ENCODE data around the gene PLCH2.

The PLCH2 gene

GRCh38 chr1:2496087-2496622 lies 20.1 kb downstream of the PLCH2 start:
- Histone ChIP-seq H3F3A (ENCODE audit: insufficient read depth, low read length) (no peaks in the 10 kb centered on the region), H3K79me2 (ENCODE audit: insufficient read depth, low read length) (no peaks in the 10 kb centered on the region), H3K4me1 (ENCODE audit: insufficient read depth, low read length, severe bottlenecking) (peaks cover 9% of the 10 kb centered on the region), H3K4me3 (ENCODE audit: low read depth, low read length, poor library complexity, severe bottlenecking) (no peak overlapping the region), H3K27ac (ENCODE audit: low read depth, low read length, poor library complexity, severe bottlenecking) (no peak overlapping the region), H3K9ac (ENCODE audit: low read length) (no peak overlapping the region), H3K9me2 (ENCODE audit: low read depth, low read length) (no peaks in the 10 kb centered on the region), H3K27me3 (ENCODE audit: insufficient read depth, low read length) (peaks cover 12% of the 10 kb centered on the region; the same call in 1 of the 2 replicates), H3K36me3 (ENCODE audit: insufficient read depth, low read length) (no peaks in the 10 kb centered on the region), H2AFZ (ENCODE audit: low read length) (no peak overlapping the region), H4K20me1 (ENCODE audit: insufficient read depth, low read length) (no peaks in the 10 kb centered on the region), H3K4me2 (ENCODE audit: low read length) (no peak overlapping the region), H3K9me3 (ENCODE audit: low read length) (no peaks in the 10 kb centered on the region)
- TF ChIP-seq, protein P1, sequence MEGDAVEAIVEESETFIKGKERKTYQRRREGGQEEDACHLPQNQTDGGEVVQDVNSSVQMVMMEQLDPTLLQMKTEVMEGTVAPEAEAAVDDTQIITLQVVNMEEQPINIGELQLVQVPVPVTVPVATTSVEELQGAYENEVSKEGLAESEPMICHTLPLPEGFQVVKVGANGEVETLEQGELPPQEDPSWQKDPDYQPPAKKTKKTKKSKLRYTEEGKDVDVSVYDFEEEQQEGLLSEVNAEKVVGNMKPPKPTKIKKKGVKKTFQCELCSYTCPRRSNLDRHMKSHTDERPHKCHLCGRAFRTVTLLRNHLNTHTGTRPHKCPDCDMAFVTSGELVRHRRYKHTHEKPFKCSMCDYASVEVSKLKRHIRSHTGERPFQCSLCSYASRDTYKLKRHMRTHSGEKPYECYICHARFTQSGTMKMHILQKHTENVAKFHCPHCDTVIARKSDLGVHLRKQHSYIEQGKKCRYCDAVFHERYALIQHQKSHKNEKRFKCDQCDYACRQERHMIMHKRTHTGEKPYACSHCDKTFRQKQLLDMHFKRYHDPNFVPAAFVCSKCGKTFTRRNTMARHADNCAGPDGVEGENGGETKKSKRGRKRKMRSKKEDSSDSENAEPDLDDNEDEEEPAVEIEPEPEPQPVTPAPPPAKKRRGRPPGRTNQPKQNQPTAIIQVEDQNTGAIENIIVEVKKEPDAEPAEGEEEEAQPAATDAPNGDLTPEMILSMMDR (IDR thresholded peaks at IDR 0.05; ENCODE audit: low read length) = no peak
- TF ChIP-seq EZH2 (IDR thresholded peaks at IDR 0.05; ENCODE audit: borderline replicate concordance, low read length) = no peak

DNA sequence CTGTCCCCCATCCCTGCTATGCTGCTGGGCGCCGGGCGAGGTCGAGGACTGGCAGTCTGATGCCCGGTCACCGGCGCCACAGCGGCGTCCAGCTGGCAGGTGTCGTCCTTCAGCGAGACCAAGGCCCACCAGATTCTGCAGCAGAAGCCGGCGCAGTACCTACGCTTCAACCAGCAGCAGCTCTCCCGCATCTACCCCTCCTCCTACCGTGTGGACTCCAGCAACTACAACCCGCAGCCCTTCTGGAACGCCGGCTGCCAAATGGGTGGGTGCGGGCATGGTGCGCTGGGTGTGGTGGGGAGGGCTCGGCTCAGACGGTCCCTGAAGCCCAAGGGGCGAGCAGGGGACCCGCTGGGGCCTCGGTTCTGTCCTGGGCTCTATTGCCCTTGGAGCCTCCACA lies 20.7 kb downstream of the PLCH2 start:
- Histone ChIP-seq H3K4me1 (ENCODE audit: insufficient read depth, low read length, severe bottlenecking) (peaks cover 9% of the 10 kb centered on the region), H3K27ac (ENCODE audit: low read depth, low read length, poor library complexity, severe bottlenecking) (no peak overlapping the region), H3K36me3 (ENCODE audit: insufficient read depth, low read length) (no peaks in the 10 kb centered on the region), H3K79me2 (ENCODE audit: insufficient read depth, low read length) (no peaks in the 10 kb centered on the region), H2AFZ (ENCODE audit: low read length) (no peak overlapping the region), H3K9me3 (ENCODE audit: low read length) (no peaks in the 10 kb centered on the region), H3K4me3 (ENCODE audit: low read depth, low read length, poor library complexity, severe bottlenecking) (no peak overlapping the region), H3K27me3 (ENCODE audit: insufficient read depth, low read length) (peaks cover 12% of the 10 kb centered on the region; the same call in 1 of the 2 replicates), H3K4me2 (ENCODE audit: low read length) (no peak overlapping the region), H3K9ac (ENCODE audit: low read length) (no peak overlapping the region), H3K9me2 (ENCODE audit: low read depth, low read length) (no peaks in the 10 kb centered on the region), H4K20me1 (ENCODE audit: insufficient read depth, low read length) (no peaks in the 10 kb centered on the region), H3F3A (ENCODE audit: insufficient read depth, low read length) (no peaks in the 10 kb centered on the region)
- no peak for TF ChIP-seq EZH2 (IDR thresholded peaks at IDR 0.05; ENCODE audit: borderline replicate concordance, low read length)
- TF ChIP-seq, protein P1 (IDR thresholded peaks at IDR 0.05; ENCODE audit: low read length) = no peak

DNA sequence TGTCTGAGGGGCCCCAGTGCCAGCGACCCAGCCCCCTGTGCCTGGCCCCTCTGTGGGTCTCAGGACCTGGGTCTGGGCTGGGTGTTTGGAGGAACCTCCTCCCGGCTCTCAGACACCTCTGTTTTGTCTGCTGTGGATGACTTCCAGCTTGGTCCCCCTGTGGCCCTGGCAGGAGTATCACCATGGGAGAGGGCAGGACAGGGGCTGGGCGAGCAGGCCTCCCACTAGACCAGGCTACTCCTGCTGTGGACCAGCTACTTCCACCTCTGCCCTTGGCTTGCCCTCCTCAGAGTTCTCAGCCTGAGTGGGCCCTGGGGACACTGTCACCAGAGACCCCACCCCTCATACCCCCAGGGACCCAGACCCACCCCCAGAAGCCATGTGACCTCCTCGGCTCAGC lies 21.8 kb downstream of the PLCH2 start:
- Histone ChIP-seq H3K4me2 (ENCODE audit: low read length) (no peak overlapping the region), H3K27me3 (ENCODE audit: insufficient read depth, low read length) (peaks cover 14% of the 10 kb centered on the region; the same call in 1 of the 2 replicates), H3K79me2 (ENCODE audit: insufficient read depth, low read length) (no peaks in the 10 kb centered on the region), H3K9ac (ENCODE audit: low read length) (no peak overlapping the region), H2AFZ (ENCODE audit: low read length) (no peak overlapping the region), H3K9me3 (ENCODE audit: low read length) (no peaks in the 10 kb centered on the region), H3K4me1 (ENCODE audit: insufficient read depth, low read length, severe bottlenecking) (peaks cover 9% of the 10 kb centered on the region), H4K20me1 (ENCODE audit: insufficient read depth, low read length) (no peaks in the 10 kb centered on the region), H3F3A (ENCODE audit: insufficient read depth, low read length) (no peaks in the 10 kb centered on the region), H3K9me2 (ENCODE audit: low read depth, low read length) (no peaks in the 10 kb centered on the region), H3K36me3 (ENCODE audit: insufficient read depth, low read length) (no peaks in the 10 kb centered on the region), H3K4me3 (ENCODE audit: low read depth, low read length, poor library complexity, severe bottlenecking) (no peak overlapping the region), H3K27ac (ENCODE audit: low read depth, low read length, poor library complexity, severe bottlenecking) (no peak overlapping the region)
- no peak for TF ChIP-seq EZH2 (IDR thresholded peaks at IDR 0.05; ENCODE audit: borderline replicate concordance, low read length)
- TF ChIP-seq, protein P1 (IDR thresholded peaks at IDR 0.05; ENCODE audit: low read length) = no peak
